Smooth muscle cell (in vitro differentiated cells): Measurements from ENCODE around the gene IL1RAP. TPM values are rescaled to one million over a fixed set of nuclear protein-coding genes. Genes with fewer than 3 reads are reported as not detected.
A peak's percentile ranks its signal among the peaks of the same experiment; 100 is the strongest.

Experiments
- DNase-seq: peaks from one replicate; lab custom pipeline; 2025; ENCODE audit not compliant: unreplicated experiment; lab: John Stamatoyannopoulos, UW
- H2AFZ ChIP-seq: fragments of 200-600 bp; sonication (generic); 2 replicates; pipeline ENCODE4 v1.6.0; 2016; ENCODE audit warnings: antibody characterized with exemption, low read depth, mild to moderate bottlenecking
- H3F3A ChIP-seq: fragments of 200-600 bp; sonication (generic); 2 replicates; pipeline ENCODE4 v1.6.0; 2017; ENCODE audit warnings: antibody characterized with exemption, low read depth
- H3K27ac ChIP-seq: fragments of 200-600 bp; sonication (generic); 2 replicates; pipeline ENCODE4 v1.5.1; 2016; ENCODE audit warnings: low read depth, mild to moderate bottlenecking
- H3K27me3 ChIP-seq: fragments of 200-600 bp; sonication (generic); 2 replicates; pipeline ENCODE4 v1.6.1; 2016; ENCODE audit warnings: low read depth, mild to moderate bottlenecking
- H3K36me3 ChIP-seq: fragments of 200-600 bp; sonication (generic); 2 replicates; pipeline ENCODE4 v1.5.1; 2016; ENCODE audit warnings: low read depth
- H3K4me1 ChIP-seq: fragments of 200-600 bp; sonication (generic); 2 replicates; pipeline ENCODE4 v1.5.1; 2016; ENCODE audit warnings: low read depth
- H3K4me2 ChIP-seq: fragments of 200-600 bp; sonication (generic); 2 replicates; pipeline ENCODE4 v1.6.0; 2016; ENCODE audit warnings: mild to moderate bottlenecking
- H3K4me3 ChIP-seq: fragments of 200-600 bp; sonication (generic); 2 replicates; pipeline ENCODE4 v1.5.1; 2016; ENCODE audit warnings: mild to moderate bottlenecking
- H3K79me2 ChIP-seq: fragments of 200-600 bp; sonication (generic); 2 replicates; pipeline ENCODE4 v1.6.0; 2016; ENCODE audit warnings: low read depth, mild to moderate bottlenecking
- H3K9ac ChIP-seq: fragments of 200-600 bp; sonication (generic); 2 replicates; pipeline ENCODE4 v1.6.0; 2016; ENCODE audit warnings: low read depth
- H3K9me3 ChIP-seq: fragments of 200-600 bp; sonication (generic); replicated peaks from 2 replicates; pipeline ENCODE4 v1.5.1; 2016; ENCODE audit warnings: low read depth
- H4K20me1 ChIP-seq: fragments of 200-600 bp; sonication (generic); 2 replicates; pipeline ENCODE4 v1.6.0; 2016; ENCODE audit warnings: low read depth
- WGBS: methylation state at CpG from one replicate; pipeline ENCODE4 v1.1.7; 2016; ENCODE audit warnings: low lambda C conversion rate; 5-methylcytosine and 5-hydroxymethylcytosine counted together
- polyA plus RNA-seq: library from polyadenylated mRNA; unstranded; fragments of >200 nt; fragmentation: Nextera tagmentation; extraction: Ambion mirVana; gene quantifications from 2 replicates; pipeline ENCODE4 v1.2.1, GENCODE V29; 2016
- total RNA-seq: library from RNA; depleted of rRNA; stranded (reverse); fragments of >200 nt; gene quantifications from 2 replicates; pipeline ENCODE4 v1.2.3, GENCODE V29; 2014
- TF ChIP-seq, protein P1 (sequence below): fragments of 200-600 bp; sonication (generic); IDR thresholded peaks from 2 replicates; pipeline ENCODE4 v1.5.1; 2017; ENCODE audit warnings: borderline replicate concordance, mild to moderate bottlenecking, antibody characterized with exemption; ENCODE audit not compliant: insufficient read depth, poor library complexity, severe bottlenecking

Gene IL1RAP
- total and polyA plus RNA-seq, 2 experiments from 2014 or later = 13.5 to 49.1 TPM

DNA sequence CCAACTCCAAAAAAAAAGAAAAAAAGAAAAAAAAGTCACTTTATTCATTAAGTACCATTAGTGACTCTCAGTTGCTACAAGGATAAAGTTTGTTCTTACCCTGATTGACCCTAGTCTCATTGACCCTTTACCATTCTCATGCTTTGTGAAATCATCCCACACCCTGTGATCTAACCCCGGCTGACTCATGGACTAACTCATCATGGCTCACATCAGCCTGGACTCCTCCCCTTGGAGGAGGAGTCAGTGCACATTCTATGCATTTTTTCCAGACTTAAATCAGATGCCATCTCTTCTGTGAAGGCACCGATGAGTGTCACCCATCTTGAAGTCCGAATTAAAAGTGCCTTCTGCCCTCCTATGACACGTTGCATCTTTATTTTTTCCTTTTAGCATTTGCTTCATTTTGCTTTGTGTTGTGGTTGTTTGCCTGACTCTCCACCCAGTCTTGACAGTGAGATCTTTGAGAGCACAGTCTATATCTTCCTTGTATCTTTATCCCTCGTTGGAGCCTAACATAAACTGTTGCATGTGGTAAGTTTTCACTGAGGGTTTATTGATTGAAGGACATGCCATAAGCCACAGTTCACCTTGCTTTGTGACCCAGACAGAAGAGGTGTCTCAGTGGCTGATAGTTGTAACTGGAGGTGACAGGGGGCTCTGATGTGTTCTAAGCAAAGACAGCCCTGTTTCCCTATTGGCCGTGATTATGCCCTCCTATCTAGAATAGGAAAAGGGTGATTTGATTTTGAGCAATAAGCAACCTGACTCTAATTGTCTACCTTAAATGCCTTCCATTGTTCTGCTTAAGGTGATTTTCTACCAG lies 72.1 kb downstream of the IL1RAP start:
- Histone ChIP-seq H3K79me2 (no peaks in the 10 kb centered on the region), H2AFZ (no peak overlapping the region), H3K27ac (peak overlapping the region; percentile 93), H3K4me2 (peak overlapping the region; percentile 55), H3F3A (no peaks in the 10 kb centered on the region), H3K36me3 (no peaks in the 10 kb centered on the region), H3K4me1 (peaks cover 6% of the 10 kb centered on the region), H3K9me3 (no peaks in the 10 kb centered on the region), H4K20me1 (no peaks in the 10 kb centered on the region), H3K4me3 (no peak overlapping the region), H3K27me3 (no peaks in the 10 kb centered on the region), H3K9ac (peak overlapping the region; percentile 77)
- no peak for DNase-seq
- 40% methylated on average over 6 of the region's 6 CpGs for WGBS
- TF ChIP-seq, protein P1, sequence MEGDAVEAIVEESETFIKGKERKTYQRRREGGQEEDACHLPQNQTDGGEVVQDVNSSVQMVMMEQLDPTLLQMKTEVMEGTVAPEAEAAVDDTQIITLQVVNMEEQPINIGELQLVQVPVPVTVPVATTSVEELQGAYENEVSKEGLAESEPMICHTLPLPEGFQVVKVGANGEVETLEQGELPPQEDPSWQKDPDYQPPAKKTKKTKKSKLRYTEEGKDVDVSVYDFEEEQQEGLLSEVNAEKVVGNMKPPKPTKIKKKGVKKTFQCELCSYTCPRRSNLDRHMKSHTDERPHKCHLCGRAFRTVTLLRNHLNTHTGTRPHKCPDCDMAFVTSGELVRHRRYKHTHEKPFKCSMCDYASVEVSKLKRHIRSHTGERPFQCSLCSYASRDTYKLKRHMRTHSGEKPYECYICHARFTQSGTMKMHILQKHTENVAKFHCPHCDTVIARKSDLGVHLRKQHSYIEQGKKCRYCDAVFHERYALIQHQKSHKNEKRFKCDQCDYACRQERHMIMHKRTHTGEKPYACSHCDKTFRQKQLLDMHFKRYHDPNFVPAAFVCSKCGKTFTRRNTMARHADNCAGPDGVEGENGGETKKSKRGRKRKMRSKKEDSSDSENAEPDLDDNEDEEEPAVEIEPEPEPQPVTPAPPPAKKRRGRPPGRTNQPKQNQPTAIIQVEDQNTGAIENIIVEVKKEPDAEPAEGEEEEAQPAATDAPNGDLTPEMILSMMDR = no peak

GRCh38 chr3:190586631-190587011 lies 72.7 kb downstream of the IL1RAP start:
- Histone ChIP-seq H2AFZ (no peak overlapping the region), H3K4me1 (peaks cover 6% of the 10 kb centered on the region), H3F3A (no peaks in the 10 kb centered on the region), H3K4me2 (peak overlapping the region; percentile 55), H4K20me1 (no peaks in the 10 kb centered on the region), H3K27me3 (no peaks in the 10 kb centered on the region), H3K9me3 (no peaks in the 10 kb centered on the region), H3K36me3 (no peaks in the 10 kb centered on the region), H3K27ac (peak overlapping the region; percentile 93), H3K9ac (peak overlapping the region; percentile 77), H3K79me2 (no peaks in the 10 kb centered on the region), H3K4me3 (no peak overlapping the region)
- 47% methylated on average over 4 of the region's 4 CpGs for WGBS
- TF ChIP-seq, protein P1 = no peak
- DNase-seq = no peak

DNA sequence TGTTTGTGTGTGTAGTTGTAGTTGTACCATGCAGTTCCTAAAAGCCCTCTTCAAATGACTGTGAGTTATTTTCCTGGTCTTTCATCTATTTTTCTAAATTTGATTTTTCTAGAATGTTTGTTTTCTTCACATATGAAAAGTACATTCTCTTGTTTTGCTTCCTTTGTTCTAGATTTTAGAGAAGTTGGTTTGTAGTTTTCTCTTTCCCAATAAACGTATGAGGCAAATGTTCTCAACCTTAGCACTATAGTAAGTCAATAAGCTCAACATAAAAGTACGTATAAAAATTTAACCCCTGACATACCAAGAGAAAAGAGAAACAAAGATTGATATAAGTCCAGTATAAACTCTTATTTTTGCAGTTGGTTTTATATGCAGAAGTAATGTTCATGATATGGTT lies 74.7 kb downstream of the IL1RAP start:
- 94% methylated on average over 2 of the region's 2 CpGs for WGBS
- TF ChIP-seq, protein P1 = no peak
- H3F3A ChIP-seq = no peaks in the 10 kb centered on the region

GRCh38 chr3:190589326-190589725 lies 75.4 kb downstream of the IL1RAP start:
- Histone ChIP-seq H3K4me2 (no peak overlapping the region), H3K79me2 (no peaks in the 10 kb centered on the region), H3K4me1 (peaks cover 6% of the 10 kb centered on the region), H3K27ac (no peak overlapping the region), H3K36me3 (no peaks in the 10 kb centered on the region), H3K9ac (no peak overlapping the region), H2AFZ (no peak overlapping the region), H3K4me3 (no peak overlapping the region), H3F3A (no peaks in the 10 kb centered on the region), H3K9me3 (no peaks in the 10 kb centered on the region), H4K20me1 (no peaks in the 10 kb centered on the region), H3K27me3 (no peaks in the 10 kb centered on the region)
- TF ChIP-seq, protein P1 = no peak
- WGBS = 90% methylated on average over 7 of the region's 7 CpGs
- DNase-seq = no peak

More for the DNA sequence above, 74.7 kb downstream of the IL1RAP start:
- no peak overlapping the region for H3K4me2 ChIP-seq
- H3K27ac ChIP-seq = no peak overlapping the region
- no peaks in the 10 kb centered on the region for H3K9me3 ChIP-seq
- no peak overlapping the region for H3K4me3 ChIP-seq
- H3K4me1 ChIP-seq = peaks cover 6% of the 10 kb centered on the region
- H3K27me3 ChIP-seq = no peaks in the 10 kb centered on the region
- no peak overlapping the region for H2AFZ ChIP-seq
- DNase-seq = no peak
- H4K20me1 ChIP-seq = no peaks in the 10 kb centered on the region
- no peaks in the 10 kb centered on the region for H3K36me3 ChIP-seq
- no peak overlapping the region for H3K9ac ChIP-seq
- no peaks in the 10 kb centered on the region for H3K79me2 ChIP-seq
